ENCODE measurements around the gene MKNK2.

MKNK2 gene

DNA sequence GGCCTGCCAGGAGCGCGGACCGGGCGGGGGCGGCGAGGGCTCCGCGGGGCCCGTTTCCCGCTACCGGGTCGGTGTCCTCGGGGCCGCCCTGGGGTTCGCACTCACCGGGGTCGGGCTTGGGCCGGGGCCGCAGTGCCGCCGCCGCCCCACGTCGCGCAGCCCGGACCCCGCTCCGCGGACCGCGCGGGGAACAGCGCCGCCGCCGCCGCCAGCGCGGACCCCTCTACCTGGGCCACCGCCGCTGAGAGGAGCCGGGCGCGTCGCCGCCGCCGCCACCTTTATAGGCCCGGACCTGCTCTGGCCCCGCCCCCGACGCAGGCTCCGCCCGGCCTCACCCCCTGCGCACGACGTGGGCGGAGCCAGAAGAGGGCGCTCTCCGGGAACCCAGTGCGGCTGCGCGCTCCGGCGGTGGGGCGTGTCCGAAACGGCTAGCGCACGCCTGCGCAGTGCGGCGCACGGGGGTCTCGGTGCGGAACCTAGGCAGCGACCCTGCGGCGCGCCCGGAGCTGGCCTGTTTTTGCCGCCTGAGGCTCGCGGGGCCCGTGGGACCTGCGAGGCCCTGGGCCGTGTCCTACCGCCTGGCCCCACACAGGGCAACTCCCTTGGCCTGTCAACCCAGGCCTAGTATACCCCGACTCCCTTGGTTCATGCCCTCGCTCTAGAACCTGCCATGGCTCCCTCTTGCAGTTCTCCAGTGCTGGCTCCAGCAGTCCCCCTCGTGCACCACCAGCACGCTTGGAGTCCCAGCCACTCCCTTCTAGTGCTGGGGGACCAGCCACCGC, at the start of gene MKNK2:
Gene MKNK2 (minus strand): TSS at position 254 of the 782 bp plus-strand sequence. CDS start 393 bp downstream, outside the sequence.
- Histone ChIP-seq H3K4me2 (peak within 1 kb of the TSS; percentile 94), H3K4me1 (ENCODE audit: low read depth, poor library complexity, severe bottlenecking) (peaks cover 23% of the 10 kb centered on the region), H3K79me2 (ENCODE audit: insufficient read depth, low read depth) (peaks cover 29% of the 10 kb centered on the region), H3K27ac (peak within 1 kb of the TSS; percentile 44), H3K4me3 (IDR thresholded peaks at IDR 0.05; ENCODE audit: insufficient read depth, low read depth, low read length) (no peak within 1 kb of the TSS), H2AFZ (ENCODE audit: low read depth) (peak within 1 kb of the TSS; percentile 75), H3K36me3 (ENCODE audit: insufficient read depth) (no peaks in the 10 kb centered on the region), H4K20me1 (ENCODE audit: insufficient read depth) (no peaks in the 10 kb centered on the region), H3K27me3 (ENCODE audit: insufficient read depth, low read depth) (no peaks in the 10 kb centered on the region), H3K9ac (peak within 1 kb of the TSS; percentile 53; the same call in 1 of the 2 replicates)
- TF ChIP-seq, protein P1, sequence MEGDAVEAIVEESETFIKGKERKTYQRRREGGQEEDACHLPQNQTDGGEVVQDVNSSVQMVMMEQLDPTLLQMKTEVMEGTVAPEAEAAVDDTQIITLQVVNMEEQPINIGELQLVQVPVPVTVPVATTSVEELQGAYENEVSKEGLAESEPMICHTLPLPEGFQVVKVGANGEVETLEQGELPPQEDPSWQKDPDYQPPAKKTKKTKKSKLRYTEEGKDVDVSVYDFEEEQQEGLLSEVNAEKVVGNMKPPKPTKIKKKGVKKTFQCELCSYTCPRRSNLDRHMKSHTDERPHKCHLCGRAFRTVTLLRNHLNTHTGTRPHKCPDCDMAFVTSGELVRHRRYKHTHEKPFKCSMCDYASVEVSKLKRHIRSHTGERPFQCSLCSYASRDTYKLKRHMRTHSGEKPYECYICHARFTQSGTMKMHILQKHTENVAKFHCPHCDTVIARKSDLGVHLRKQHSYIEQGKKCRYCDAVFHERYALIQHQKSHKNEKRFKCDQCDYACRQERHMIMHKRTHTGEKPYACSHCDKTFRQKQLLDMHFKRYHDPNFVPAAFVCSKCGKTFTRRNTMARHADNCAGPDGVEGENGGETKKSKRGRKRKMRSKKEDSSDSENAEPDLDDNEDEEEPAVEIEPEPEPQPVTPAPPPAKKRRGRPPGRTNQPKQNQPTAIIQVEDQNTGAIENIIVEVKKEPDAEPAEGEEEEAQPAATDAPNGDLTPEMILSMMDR (conservative IDR thresholded peaks at IDR 0.05; ENCODE audit: low read depth, low read length): peak; percentile 24; the same call in 1 of the 2 replicates

DNA sequence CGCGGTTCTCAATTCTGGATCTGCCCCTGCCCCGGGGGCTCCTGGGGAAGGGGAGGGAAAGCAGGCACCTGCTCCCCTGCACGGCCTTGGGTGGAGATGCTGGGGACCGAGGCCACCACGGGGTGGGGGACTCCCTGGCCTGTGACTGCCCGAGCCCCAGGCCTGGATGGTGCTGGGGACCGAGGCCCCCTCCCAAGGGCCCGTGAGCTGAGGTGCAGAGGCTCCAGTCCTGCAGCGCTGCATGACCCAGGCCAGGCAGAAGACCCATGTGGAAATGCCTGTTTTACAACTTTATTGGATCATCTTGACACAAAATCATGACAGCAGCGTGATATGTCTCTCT, 49.6 kb upstream of the MKNK2 start:
- no peaks in the 10 kb centered on the region for H3K27me3 ChIP-seq (ENCODE audit: insufficient read depth, low read depth)
- H3K4me1 ChIP-seq (ENCODE audit: low read depth, poor library complexity, severe bottlenecking): peaks cover 17% of the 10 kb centered on the region
- no peak overlapping the region for H3K27ac ChIP-seq
- no peaks in the 10 kb centered on the region; the same call in 1 of the 2 replicates for H3K36me3 ChIP-seq (ENCODE audit: insufficient read depth)
- TF ChIP-seq, protein P1 (conservative IDR thresholded peaks at IDR 0.05; ENCODE audit: low read depth, low read length): no peak
- H3K4me3 ChIP-seq (IDR thresholded peaks at IDR 0.05; ENCODE audit: insufficient read depth, low read depth, low read length): no peak overlapping the region
- H3K4me2 ChIP-seq: no peak overlapping the region
- no peak overlapping the region for H2AFZ ChIP-seq (ENCODE audit: low read depth)
- H3K9ac ChIP-seq: no peak overlapping the region
- H3K79me2 ChIP-seq (ENCODE audit: insufficient read depth, low read depth): peaks cover 9% of the 10 kb centered on the region; the same call in 1 of the 2 replicates
- no peaks in the 10 kb centered on the region for H4K20me1 ChIP-seq (ENCODE audit: insufficient read depth)

DNA sequence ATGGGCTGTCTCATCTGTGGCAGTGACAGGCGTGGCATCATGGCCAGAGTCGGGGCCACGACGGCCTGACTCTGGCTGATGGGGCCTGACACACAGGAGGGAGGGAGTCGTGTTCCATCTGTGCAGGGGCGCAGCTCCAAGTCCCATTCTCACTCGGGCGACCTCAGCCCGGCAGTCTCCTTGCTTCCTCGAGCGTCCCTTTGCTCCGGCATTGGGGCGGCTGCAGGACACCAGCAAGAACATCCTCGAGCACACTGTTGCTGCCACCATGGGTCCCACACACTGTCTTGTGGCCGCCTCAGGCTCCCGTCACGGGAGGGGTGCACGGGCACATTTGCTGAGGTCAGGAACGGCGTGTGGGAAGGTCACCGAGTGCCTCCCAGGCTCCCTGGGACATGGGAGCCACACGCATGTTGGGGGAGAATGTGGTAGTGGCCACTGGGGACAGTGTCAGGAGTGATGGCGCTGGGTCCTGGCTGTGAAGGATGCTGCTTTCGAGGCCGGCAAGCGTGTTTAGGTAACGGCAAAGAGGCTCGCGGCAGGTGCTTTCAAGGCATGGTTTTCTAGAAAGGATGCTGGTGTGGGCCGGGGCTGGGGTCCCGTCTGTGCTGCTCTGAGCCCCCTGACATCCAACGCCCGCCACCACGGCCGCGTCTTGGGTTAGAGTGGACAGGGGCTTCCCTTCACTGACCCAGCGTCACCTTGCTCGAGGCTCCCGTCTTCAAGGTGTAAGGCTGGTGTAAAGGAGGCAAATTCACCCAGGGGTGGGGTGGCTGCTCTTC, 49.1 kb upstream of the MKNK2 start:
- Histone ChIP-seq H3K4me3 (IDR thresholded peaks at IDR 0.05; ENCODE audit: insufficient read depth, low read depth, low read length) (no peak overlapping the region), H4K20me1 (ENCODE audit: insufficient read depth) (no peaks in the 10 kb centered on the region), H3K9ac (no peak overlapping the region), H3K36me3 (ENCODE audit: insufficient read depth) (no peaks in the 10 kb centered on the region; the same call in 1 of the 2 replicates), H3K4me2 (no peak overlapping the region), H3K4me1 (ENCODE audit: low read depth, poor library complexity, severe bottlenecking) (peaks cover 22% of the 10 kb centered on the region), H3K79me2 (ENCODE audit: insufficient read depth, low read depth) (peaks cover 14% of the 10 kb centered on the region), H3K27me3 (ENCODE audit: insufficient read depth, low read depth) (no peaks in the 10 kb centered on the region), H3K27ac (no peak overlapping the region), H2AFZ (ENCODE audit: low read depth) (no peak overlapping the region)
- TF ChIP-seq, protein P1 (conservative IDR thresholded peaks at IDR 0.05; ENCODE audit: low read depth, low read length): no peak

DNA sequence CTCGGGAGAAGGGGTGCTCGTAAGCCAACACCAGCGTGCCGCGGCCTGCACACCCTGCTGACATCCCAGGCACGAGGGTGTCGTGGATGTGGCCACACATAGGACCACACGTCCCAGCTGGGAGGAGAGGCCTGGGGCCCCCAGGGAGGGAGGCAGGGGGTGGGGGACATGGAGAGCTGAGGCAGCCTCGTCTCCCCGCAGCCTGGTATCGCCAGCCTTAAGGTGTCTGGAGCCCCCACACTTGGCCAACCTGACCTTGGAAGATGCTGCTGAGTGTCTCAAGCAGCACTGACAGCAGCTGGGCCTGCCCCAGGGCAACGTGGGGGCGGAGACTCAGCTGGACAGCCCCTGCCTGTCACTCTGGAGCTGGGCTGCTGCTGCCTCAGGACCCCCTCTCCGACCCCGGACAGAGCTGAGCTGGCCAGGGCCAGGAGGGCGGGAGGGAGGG, 48.0 kb upstream of the MKNK2 start:
- peaks cover 17% of the 10 kb centered on the region for H3K79me2 ChIP-seq (ENCODE audit: insufficient read depth, low read depth)

More for the DNA sequence above, 48.0 kb upstream of the MKNK2 start:
- Histone ChIP-seq H3K9ac (no peak overlapping the region), H3K27ac (no peak overlapping the region), H3K4me1 (ENCODE audit: low read depth, poor library complexity, severe bottlenecking) (peaks cover 29% of the 10 kb centered on the region), H3K4me2 (no peak overlapping the region), H2AFZ (ENCODE audit: low read depth) (no peak overlapping the region), H3K36me3 (ENCODE audit: insufficient read depth) (no peaks in the 10 kb centered on the region; the same call in 1 of the 2 replicates), H3K4me3 (IDR thresholded peaks at IDR 0.05; ENCODE audit: insufficient read depth, low read depth, low read length) (no peak overlapping the region), H3K27me3 (ENCODE audit: insufficient read depth, low read depth) (no peaks in the 10 kb centered on the region), H4K20me1 (ENCODE audit: insufficient read depth) (no peaks in the 10 kb centered on the region)
- TF ChIP-seq, protein P1 (conservative IDR thresholded peaks at IDR 0.05; ENCODE audit: low read depth, low read length): no peak

Measured in KMS-11 (cell line).